Measurements from ENCODE around the gene TUBAL3. TPM values are rescaled to one million over a fixed set of nuclear protein-coding genes. Genes with fewer than 3 reads are reported as not detected.

TUBAL3 gene
- polyA plus RNA-seq, 1 donor (not counting 4 experiments of a cell fraction or from before 2014, with no cell fraction given) = 2.6 TPM

DNA sequence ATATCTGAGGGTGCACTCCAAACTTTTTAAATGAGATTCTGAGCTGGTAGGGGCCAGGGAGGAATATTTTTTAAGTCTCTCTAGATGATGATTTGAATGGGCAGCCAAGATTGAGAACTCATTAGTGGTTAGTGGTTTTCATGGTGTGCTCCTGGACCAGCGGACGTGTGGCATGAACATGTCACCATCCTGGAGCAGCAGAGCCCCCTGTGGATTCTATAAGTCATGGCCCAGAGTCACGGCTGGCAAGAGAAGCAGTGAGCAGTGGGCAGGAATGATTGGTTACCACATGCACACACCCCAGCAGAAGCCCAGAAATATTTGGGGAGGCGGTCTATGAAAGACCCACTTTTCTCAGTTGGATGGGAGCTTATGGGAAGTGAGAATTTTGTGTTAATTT lies 61.1 kb downstream of the TUBAL3 start:
- no peak overlapping the region for H2AFZ ChIP-seq (ENCODE audit: control insufficient read depth, low read length)
- no peak for DNase-seq (ENCODE audit: low read depth, low spot score)
- dilution Hi-C loops (cut with MboI; ENCODE audit: extremely low pct_ligation_motif_present, low sequenced_read_pairs) = no loop called here
- H3K27me3 ChIP-seq (ENCODE audit: control insufficient read depth, extremely low read depth, insufficient read depth, low read length) = no peaks in the 10 kb centered on the region
- H3K4me3 ChIP-seq (ENCODE audit: control insufficient read depth in 2 of 3, extremely low read depth in 1 of 3, insufficient read depth in 2 of 3, low read depth in 1 of 3, low read length in 3 of 3) = no peak overlapping the region
- H3K9ac ChIP-seq (ENCODE audit: control insufficient read depth, extremely low read depth, insufficient read depth, low read length) = no peak overlapping the region
- H3K27ac ChIP-seq (ENCODE audit: control insufficient read depth, insufficient read depth, low read length) = no peak overlapping the region
- no peak for FAIRE-seq
- H4K20me1 ChIP-seq (ENCODE audit: control insufficient read depth, extremely low read depth, insufficient read depth, low read length) = no peaks in the 10 kb centered on the region
- H3K79me2 ChIP-seq (ENCODE audit: control insufficient read depth, insufficient read depth, low read length) = no peaks in the 10 kb centered on the region
- H3K4me2 ChIP-seq (ENCODE audit: control insufficient read depth, extremely low read depth, insufficient read depth, low read depth, low read length) = no peak overlapping the region
- no peaks in the 10 kb centered on the region for H3K9me3 ChIP-seq (ENCODE audit: control insufficient read depth, low read depth, low read length)
- no peaks in the 10 kb centered on the region for H3K36me3 ChIP-seq (ENCODE audit: control insufficient read depth in 2 of 2, extremely low read depth in 1 of 2, insufficient read depth in 2 of 2, low read length in 2 of 2)
- no peaks in the 10 kb centered on the region for H3K9me1 ChIP-seq (ENCODE audit: control insufficient read depth, extremely low read depth, insufficient read depth, low read length)
- H3K4me1 ChIP-seq (ENCODE audit: control insufficient read depth, extremely low read depth, insufficient read depth, low read length) = no peaks in the 10 kb centered on the region
- TF ChIP-seq, protein P1, sequence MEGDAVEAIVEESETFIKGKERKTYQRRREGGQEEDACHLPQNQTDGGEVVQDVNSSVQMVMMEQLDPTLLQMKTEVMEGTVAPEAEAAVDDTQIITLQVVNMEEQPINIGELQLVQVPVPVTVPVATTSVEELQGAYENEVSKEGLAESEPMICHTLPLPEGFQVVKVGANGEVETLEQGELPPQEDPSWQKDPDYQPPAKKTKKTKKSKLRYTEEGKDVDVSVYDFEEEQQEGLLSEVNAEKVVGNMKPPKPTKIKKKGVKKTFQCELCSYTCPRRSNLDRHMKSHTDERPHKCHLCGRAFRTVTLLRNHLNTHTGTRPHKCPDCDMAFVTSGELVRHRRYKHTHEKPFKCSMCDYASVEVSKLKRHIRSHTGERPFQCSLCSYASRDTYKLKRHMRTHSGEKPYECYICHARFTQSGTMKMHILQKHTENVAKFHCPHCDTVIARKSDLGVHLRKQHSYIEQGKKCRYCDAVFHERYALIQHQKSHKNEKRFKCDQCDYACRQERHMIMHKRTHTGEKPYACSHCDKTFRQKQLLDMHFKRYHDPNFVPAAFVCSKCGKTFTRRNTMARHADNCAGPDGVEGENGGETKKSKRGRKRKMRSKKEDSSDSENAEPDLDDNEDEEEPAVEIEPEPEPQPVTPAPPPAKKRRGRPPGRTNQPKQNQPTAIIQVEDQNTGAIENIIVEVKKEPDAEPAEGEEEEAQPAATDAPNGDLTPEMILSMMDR (optimal IDR thresholded peaks at IDR 0.05 in 1 of 3, IDR thresholded peaks at IDR 0.05 in 1 of 3, conservative IDR thresholded peaks at IDR 0.05 in 1 of 3; ENCODE audit: extremely low read depth in 1 of 3, insufficient read depth in 2 of 3, low read length in 3 of 3) = peak in 1 of 3 experiments; percentile 9
- no peak for TF ChIP-seq EZH2 (IDR thresholded peaks at IDR 0.05; ENCODE audit: low read length)

Other genes with a start within 250 kb of the TUBAL3 start
- gene AKR1C8, start 219.7 kb downstream of the TUBAL3 start, polyA plus RNA-seq = not detected in 3 replicates
- gene AKR1C4, start 208.0 kb downstream of the TUBAL3 start, polyA plus RNA-seq = not detected in 3 replicates
- not detected in 3 replicates for gene UCN3, start 39.9 kb downstream of the TUBAL3 start, polyA plus RNA-seq
- 129 to 233 TPM (median 214 TPM) in 3 replicates for gene NET1, start 7.7 kb upstream of the TUBAL3 start, polyA plus RNA-seq
- gene CALML5, start 94.7 kb upstream of the TUBAL3 start, polyA plus RNA-seq = 5.7 to 11.4 TPM (median 7.3 TPM) in 3 replicates
- 7.6 to 20.2 TPM (median 14.1 TPM) in 3 replicates for gene CALML3, start 120.1 kb upstream of the TUBAL3 start, polyA plus RNA-seq